ENCODE data around the gene COL15A1.

The COL15A1 gene

DNA sequence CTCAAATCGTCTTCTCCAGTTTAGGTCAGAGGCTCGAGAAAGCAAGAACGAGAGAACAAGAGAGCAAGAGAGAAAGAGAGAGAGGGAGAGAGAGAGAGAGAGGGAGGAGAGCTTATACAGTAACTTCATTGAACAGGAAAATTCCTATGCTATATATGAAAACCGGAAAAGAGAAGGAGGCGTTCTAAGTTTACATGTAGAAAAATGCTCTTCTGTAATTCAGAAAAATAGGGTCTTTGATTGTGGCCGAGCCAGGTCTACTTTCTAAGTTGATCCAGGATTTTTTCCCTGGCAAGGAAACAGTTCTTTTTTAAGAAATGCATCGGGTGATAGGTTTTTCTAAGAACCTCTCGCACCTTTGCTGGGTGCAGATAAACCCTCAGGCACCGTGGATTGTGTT lies 29.5 kb downstream of the COL15A1 start:
- no peak for DNase-seq (ENCODE audit: low read depth)

- DNase-seq (ENCODE audit: low read depth) = no peak
Observed at GRCh38 chr9:98973576-98973975, 29.9 kb downstream of the COL15A1 start.

DNA sequence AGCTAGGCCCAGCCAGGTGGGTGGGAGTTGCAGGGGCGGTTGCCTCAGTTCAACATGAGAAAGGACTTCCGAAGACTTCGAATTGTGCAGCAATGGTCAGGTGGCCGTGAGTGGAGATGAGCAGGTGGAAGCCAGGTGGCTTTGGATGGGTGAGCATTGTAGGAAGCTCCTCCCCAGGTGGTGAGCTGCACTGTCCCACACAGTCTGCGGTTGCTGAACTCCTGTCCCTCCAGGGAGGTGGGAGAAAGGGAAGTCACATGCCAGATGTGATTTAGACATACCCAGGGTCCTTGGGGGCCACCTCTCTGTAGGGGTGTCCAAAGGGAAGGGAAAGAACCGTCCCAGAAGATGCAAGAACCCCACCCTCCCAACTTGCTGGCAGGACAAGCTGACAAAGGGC lies 30.4 kb downstream of the COL15A1 start:
- no peak for DNase-seq (ENCODE audit: low read depth)

GRCh38 chr9:98974554-98974953 lies 30.8 kb downstream of the COL15A1 start:
- no peak for DNase-seq (ENCODE audit: low read depth)

GRCh38 chr9:98974994-98975712 lies 31.4 kb downstream of the COL15A1 start:
- DNase-seq (ENCODE audit: low read depth) = peak; percentile 71

- DNase-seq (ENCODE audit: low read depth) = no peak
Observed at GRCh38 chr9:98975838-98976237, 32.1 kb downstream of the COL15A1 start.

DNA sequence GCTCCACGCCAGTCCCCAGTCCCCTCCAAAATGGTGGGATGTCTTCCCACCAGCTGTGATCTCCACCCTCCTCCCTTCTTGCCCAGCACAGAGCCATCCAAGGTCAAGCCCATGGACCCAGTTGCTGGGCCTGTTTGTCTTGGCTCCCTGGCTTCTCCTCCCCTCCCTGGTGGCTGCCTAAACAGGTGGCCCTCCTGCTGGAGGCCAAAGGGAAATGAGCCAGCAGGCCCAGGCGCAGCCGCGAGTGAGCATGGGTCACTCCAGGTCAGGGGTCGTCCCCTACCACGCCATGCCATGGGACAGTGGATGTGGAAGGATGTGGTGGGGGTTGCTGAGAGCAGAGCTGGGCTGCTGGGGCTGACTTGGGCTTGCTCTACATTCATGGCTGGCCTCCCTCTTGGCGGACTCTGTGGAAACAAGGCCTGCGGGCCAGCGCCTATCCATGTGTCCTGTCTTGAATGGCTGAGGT lies 33.6 kb downstream of the COL15A1 start:
- DNase-seq (ENCODE audit: low read depth) = no peak

DNA sequence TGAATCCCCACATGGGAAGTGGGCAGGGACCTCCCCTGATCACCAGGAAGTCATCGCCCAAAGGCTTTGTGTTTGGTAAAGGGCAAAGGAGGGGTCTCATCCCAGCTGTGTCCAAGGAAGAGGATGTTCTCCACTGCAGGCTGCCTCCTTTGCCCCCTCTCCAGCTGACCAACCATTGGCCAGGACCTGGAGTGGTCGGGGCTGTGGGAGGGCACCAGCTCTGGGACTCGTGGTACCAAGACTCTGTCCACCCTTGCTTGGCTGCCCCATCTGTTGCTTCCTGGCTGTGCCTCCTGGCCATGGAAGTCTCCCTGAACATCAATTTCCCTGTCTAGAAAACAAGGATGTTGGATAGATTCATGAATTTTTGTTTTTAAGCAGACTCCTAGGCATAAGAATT lies 34.1 kb downstream of the COL15A1 start:
- DNase-seq (ENCODE audit: low read depth) = no peak

DNA sequence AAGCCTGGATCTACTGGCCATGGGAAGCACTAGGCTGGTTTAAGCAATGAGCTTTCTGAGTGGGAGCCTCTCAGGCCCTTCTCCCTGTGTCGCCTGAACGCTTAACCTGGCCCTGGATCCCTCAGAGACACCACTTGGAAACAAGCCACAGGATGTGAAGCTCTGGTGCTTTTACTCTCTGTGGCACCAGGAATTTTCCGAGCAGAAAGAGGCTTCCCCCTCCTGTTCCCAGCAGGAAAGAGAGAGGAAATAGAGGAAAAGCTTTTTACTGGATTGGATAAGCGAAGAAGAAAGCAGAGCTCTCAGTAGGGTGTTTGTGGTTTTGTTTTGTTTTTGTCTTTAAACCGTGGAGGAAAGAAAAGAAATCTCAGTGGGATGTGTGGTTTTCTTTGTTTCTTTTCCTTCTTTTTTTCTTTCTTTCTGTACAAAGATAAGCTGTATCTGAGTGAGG lies 34.5 kb downstream of the COL15A1 start:
- no peak for DNase-seq (ENCODE audit: low read depth)

- DNase-seq (ENCODE audit: low read depth) = no peak
Observed at GRCh38 chr9:98980291-98980690, 36.6 kb downstream of the COL15A1 start.

DNA sequence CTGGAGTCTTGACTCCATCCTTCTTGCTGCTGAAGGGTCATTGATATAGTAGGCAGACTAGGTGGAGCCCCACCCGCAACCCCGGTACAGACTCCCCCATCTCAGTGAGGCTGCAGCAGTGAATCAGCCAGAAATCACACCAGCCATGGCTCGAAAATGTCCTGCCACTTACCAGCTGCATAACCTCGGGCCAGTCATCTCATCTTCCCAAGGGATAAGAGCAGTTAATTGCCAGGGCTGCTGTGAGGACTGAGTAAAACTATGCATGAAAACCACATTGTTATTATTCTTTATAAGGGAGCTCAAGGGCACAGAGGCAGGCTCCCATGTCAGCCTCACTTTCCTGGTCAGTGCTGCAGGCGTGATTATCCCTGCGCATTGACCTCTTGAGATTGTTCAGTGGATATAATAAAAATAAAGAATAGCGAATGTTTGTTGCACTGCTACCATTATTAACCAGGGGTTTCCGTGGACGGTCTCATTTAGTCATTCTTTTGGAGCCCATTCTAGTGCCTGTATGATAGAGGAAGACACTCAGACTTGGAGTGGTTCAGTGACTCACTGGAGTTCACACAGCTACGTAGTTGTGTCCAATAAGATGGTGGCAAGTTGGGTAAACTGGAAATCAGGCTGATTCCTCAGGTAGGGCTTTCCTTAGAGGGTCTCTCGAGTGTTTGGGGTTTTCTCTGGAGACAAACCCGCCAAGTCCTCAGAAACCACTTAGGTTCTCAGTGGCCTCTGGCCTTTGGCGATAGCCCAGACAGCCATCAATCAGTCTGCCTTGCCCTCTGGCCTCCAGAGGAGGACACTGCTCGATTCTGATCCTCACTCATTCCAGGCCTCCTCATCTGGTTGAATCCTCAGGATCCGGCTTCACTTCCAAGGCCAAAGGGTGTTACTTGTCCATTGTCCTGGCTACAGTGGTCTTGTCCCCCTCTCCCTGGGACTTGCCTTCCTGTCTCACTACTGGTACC lies 39.9 kb downstream of the COL15A1 start:
- no peak for DNase-seq (ENCODE audit: low read depth)

DNA sequence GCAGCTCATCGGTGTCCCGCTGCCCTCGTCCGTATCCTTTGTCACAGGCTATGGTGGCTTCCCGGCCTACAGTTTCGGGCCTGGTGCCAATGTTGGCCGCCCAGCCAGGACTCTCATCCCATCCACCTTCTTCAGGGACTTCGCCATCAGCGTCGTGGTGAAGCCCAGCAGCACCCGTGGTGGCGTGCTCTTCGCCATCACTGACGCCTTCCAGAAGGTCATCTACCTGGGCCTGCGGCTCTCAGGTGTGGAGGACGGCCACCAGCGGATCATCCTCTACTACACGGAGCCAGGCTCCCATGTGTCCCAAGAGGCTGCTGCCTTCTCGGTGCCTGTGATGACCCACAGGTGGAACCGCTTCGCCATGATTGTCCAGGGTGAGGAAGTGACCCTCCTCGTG lies 41.9 kb downstream of the COL15A1 start:
- DNase-seq (ENCODE audit: low read depth) = no peak

DNA sequence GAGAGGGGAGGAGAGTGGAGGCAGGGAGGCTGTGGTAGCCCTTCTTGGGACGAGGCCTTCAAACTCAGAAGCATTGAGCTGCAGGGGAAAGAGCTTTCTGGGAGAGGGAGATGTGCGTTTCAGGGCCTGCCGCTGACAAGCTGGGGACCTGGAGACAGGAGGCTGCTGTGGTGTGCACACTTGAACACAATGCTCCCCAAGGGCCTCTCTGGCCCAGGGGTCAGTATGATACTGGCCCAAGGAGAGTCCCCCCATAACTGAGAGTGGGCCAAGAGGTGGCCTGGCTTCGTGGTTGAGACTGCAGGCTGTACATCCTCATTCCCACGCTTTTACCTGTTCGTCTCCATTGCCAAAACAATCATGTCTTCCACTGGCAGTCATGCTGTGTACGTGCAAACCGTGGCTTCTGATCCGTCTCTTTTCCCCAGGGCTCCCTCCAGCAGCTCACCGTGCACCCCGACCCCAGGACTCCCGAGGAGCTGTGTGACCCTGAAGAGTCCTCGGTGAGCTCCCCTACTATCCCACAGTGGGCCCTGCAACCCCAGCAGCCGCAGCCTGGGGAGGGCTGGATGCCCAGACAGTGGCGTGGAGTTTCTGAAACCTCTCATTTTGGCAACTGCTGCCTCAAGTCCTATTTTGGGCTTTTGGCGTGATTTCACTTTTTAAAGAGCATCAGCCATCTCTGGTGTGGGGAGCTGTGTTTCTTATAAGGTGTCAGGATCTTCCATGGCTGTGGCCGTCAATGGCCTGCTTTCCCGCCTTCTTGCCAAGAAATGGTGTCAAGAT lies 43.4 kb downstream of the COL15A1 start:
- DNase-seq (ENCODE audit: low read depth) = no peak

DNA sequence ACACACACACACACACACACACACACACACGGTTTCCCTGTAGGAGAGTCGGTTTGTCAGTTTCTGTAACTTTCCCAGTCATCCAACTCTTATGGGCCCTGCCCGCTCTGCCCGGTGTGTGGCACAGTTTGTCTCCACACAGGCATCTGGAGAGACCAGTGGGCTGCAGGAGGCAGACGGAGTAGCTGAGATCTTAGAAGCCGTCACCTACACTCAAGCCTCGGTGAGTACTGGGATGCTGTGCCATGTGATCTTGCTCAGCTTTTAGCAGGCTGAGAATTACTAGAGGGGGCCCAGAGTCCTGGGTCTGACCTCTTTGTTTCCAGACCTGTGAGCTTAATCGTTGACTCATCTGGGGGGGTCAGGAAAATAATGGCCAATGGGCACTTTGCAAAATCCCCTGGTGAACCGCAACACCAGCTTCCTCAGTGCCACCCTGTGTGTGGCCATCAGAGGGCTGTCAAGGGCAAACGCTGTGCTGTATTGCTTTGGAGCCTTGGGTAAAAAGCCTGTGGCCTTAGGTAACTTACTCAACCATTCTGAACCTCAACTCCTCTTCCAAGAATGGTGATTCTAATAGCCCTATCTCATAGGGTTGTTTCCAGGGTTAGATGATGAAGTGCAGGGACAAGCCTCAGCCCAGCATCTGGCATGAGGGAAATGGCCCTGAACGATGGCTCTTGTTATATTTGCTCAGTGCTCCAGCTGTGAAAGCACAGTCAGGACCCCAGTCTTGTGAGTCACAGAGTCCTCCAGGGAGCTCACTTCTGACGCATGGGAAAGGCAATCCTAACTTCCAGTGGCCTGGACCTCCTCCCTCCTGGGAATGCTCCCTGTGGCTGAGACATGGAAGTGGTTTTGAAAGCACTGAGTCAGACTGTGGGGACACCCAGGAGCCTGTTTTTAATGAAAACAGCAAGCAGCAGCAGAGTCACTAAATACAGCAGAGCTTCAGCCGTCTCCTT lies 45.6 kb downstream of the COL15A1 start:
- no peak for DNase-seq (ENCODE audit: low read depth)

DNA sequence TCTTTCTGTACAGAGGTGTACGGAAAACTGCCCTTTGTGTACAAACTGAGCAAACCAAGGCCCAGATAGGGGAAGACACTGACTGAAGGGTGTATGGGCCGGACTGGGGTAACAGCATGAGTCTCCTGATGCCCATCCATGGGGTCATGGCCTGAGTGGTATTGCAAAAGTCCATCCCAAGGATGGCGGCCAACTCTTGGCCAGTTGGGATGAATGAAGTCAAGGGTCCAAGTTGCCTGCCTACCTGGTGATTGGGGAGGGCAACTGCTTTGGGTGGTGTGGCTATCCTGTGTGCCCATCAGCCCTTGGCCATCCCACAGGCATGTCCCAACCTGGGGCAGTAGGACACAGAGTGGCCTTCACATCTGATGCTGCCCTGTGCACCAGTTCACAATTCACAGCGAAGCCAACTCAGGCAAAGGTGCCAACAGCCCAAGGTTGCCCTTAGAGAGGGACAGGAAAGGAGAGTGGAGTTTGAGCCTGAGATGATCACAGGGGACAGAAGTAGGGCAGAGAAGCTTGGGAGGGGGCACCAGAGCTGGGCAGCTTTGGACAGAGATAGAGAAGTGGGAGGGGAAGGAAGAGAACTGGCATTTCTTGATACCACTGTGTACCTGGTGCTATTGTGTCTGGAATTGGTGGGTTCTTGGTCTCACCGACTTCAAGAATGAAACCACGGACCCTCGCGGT lies 46.6 kb downstream of the COL15A1 start:
- DNase-seq (ENCODE audit: low read depth) = no peak

- DNase-seq (ENCODE audit: low read depth) = no peak
Observed at GRCh38 chr9:98992107-98992884, 48.6 kb downstream of the COL15A1 start.

DNA sequence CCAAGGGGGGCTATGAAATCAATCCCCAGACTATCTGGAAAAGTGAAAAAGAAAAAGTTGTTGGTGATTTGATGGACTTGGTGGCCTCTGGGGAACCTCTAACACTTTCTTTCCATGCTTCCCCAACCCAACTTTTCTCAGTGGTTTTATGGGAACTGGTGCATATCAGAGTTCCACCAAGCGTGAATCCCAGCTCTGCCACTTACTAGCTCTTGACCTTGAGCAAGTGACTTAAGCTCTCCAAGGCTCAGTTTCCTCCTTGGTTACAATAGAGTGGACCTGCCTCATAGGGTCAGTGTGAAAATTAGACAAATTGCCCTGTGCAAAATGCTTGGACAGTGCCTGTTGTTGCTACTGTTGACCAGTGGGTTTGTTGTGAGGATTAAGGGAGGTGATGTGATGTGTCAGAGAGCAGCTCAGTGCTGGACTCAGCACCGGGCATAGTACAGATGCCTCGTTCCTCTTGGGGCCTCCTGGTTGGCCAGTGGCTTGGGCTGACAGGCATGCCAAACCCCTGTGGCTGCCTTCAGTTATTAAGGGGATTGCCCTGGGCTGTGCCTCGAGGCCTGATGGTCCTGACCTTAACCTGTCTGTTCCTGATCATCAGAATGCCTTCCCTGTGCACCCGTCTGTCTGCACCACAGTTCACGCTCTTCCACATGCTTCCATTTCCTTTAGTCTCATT lies 49.3 kb downstream of the COL15A1 start:
- DNase-seq (ENCODE audit: low read depth) = no peak

- no peak for DNase-seq (ENCODE audit: low read depth)
Observed at GRCh38 chr9:98993570-98993945, 49.9 kb downstream of the COL15A1 start.
